ENCODE results near the gene ETV6.
"Not testable (repeated sequence)": the region's sequence is repeated elsewhere in the genome, so short reads cannot be mapped to it uniquely, and the experiment has no call there.

Gene ETV6

DNA sequence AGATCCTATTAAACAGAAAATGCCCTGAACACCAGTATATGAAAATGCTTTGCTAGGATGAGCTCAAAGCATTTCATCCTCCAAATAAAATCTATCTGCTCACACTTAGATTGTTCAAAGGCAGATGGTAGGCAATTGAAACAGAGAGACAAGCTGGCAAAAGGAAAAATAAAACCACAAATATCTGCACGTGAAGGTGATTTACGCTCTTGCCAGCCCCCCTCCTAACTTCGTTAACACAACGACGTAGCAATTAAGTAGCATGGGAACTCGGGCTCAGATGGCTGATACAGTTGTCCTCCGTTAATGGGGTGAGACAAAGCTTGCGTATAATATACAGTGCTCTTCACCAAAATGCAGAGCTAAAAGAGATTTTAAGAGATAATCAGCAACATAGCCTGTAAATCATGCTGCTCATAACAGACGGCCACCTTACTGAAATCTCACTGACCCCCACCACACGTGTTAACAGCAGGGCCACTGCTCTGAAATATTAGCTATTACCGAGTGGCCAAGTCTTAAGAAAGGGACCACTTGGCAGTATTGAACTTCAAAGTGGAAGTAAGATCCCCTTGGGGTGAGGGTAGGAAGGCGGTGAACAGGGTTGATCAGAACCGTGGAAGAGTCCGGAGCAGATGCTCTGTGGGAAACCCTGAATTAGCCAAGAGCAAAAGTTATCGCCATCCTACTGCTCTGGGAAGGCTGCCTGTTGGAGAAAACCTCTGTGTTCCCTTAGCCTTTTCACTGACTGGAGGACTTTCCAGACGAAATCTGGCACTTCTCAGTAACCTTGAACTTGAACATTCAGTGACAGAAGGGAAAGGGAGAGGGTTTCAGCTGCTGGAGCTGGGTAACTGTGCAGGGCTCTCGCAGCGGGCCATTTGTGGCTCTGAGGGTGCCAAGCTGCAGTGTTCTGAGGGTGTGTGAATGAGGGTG lies 23.1 kb downstream of the ETV6 start:
- no peak for DNase-seq

DNA sequence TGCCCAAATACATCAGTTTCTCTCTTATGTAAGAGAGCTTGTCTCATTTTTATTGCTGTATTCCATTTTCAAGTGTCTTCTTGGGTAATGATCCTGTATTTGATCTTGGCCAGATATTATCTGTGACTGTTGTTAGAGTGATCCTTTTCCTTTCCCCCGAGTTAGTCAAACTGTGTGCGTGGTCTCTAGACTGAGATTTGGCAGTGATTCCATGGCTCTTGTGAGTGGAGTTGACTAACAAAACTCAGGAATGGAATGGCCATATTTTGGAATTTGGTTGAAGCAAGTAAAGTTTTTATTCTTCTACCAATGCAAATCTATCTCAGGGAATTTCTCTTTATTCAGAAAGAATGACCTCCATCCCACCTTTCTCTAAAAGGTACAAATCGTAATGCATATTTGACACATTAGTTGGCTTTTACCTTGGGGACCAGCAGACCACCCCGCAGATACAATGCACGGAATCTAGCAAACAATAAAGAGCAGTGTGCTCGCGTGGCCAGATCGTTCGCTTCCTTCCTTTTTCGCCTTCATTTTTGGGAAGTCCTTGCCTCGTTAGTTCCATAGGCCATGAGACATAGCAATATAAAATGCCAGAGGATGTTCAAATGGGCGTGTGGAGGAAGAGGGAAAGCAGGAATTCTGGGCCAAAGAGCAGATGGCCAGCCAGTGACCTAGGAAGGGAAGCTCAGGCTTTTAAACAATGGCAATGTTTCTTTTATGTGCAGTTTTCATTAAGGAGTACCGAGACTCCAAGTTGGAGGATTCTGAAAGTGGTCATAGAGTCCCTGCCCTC lies 24.4 kb downstream of the ETV6 start:
- no peak for DNase-seq

DNA sequence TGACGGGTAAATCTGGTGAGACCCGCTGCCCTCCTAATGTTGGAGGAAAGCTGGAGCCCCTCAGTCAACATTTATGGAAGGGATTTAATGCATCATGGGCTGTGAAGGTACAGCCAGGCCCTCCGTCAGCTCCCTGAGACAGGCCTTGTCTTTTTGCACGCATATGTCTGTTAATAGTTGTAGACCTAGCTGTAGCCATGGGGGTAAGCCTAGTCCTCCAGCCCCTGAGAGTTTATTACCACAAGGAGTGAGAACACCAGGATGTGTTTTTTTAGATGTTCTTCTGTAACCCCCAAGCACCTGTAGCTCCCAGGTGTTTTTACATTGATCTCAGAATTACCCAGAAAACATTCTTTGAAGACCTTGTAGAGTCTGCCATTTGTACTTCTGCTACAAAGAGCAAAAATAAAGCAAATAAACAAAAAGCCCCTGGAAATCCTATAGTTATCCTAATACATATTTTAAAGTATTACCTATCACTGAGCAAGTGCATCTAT lies 25.5 kb downstream of the ETV6 start:
- no peak for DNase-seq

GRCh38 chr12:11676052-11676451 lies 26.6 kb downstream of the ETV6 start:
- DNase-seq: no peak

DNA sequence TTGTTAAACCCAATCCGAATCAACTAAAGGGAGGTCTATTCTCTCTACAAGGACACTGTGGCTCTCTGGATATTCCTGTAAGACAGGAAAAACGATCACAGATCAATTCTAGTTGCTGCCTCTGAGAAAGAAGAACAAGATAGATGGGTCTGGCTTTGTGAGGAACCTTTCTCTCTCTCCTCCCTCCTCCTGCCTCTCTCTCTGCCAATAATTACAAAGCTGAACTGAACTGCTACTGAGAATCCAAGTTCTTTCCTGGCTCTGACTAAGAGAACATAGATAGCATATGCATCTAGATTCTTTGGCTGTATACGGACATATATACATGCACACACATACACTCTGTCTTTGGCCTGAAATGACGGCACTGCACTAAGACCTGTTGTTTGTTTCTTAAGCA lies 27.6 kb downstream of the ETV6 start:
- DNase-seq: no peak

GRCh38 chr12:11677752-11678151 lies 28.3 kb downstream of the ETV6 start:
- DNase-seq: no peak

GRCh38 chr12:11678781-11679180 lies 29.3 kb downstream of the ETV6 start:
- DNase-seq: no peak

GRCh38 chr12:11681207-11681606 lies 31.7 kb downstream of the ETV6 start:
- DNase-seq: no peak

DNA sequence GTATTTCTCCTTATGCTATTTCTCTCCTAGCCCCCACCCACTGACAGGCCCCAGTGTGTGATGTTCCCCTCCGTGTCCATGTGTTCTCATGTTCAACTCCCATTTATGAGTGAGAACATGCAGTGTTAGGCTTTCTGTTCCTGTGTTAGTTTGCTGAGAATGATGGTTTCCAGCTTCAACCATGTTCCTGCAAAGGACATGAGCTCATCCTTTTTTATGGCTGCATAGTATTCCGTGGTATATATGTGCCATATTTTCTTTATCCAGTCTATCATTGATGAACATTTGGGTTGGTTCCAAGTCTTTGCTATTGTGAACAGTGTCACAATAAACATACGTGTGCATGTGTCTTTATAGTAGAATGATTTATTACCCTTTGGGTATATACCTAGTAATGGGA lies 32.2 kb downstream of the ETV6 start:
- not testable (repeated sequence) for DNase-seq

DNA sequence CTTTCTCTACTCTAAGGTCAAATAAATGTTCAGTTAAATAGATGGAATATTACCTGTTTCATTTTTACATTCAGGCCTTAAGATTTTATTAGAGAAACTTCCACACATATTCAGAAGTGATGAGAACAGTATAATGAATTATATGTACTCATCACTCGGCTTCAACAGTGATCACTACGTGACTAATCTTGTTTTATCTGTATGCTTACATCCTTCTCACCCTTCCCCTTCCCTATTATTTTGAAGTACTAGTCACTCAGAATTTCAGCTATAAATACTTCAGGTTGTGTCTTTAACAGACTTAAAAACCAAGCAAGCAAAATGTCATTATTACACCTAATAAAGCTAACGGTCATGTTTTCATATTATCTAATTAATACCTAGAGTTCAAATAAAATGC lies 34.9 kb downstream of the ETV6 start:
- no peak for DNase-seq

DNA sequence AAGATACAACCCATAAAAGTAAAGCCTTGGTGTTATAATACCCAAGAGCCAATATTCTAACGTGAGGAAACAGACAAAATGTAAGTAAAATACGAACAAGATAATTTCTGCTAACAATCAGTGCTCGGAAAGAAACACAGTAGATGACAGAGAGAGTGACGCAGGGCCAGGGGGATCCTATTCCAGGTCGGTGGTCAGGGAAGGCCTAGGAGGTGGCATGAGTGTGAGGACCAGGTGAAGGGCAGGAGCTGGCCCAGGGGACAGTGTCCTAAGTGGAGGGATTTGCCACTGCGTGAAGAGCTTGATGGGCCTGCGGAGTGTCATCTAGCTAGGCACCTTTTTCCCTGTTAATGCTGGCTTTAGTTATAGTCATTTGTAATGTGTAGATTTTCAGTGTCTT lies 35.3 kb downstream of the ETV6 start:
- no peak for DNase-seq

- DNase-seq: no peak
These were observed 35.8 kb downstream of the ETV6 start for GRCh38 chr12:11685316-11685715.

- DNase-seq: no peak
These were observed 36.2 kb downstream of the ETV6 start for GRCh38 chr12:11685716-11686115.

DNA sequence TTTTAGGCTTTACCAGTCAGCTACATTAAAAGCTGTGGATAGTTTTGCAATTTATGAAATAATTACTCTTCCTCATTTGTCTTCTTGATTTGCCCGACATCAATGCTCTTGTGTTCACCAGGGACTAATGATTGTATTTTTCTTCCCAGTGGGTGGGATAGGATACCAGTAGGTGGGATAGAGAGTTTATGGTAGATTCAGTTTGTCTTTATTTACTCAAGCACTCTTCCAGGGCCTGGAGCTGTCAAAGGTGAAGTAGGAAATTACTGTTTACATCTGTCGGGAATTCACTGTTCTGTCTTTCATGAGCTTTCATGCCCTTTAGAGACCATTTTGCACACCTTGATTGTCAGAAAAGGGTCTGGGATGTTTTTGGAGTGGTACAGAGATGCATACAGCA lies 36.6 kb downstream of the ETV6 start:
- DNase-seq: no peak

DNA sequence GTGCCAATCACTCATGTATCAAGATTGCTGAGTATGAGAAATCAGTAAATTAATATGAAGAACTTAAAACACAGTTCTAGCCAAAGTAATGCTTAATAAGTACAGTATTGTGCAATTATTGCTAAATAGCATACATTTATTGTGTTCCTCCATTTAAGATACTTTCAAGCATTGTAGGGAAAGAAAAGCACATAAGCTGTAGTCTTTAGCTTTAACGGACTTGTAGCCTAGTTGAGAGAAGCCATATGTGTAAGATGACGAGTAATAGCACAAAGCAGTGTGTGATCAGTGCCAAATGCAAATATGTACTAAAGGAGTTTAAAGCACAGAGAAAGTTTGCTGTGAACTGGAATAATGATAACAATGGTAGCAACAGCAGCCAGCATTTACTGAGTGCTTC lies 38.1 kb downstream of the ETV6 start:
- DNase-seq: no peak

DNA sequence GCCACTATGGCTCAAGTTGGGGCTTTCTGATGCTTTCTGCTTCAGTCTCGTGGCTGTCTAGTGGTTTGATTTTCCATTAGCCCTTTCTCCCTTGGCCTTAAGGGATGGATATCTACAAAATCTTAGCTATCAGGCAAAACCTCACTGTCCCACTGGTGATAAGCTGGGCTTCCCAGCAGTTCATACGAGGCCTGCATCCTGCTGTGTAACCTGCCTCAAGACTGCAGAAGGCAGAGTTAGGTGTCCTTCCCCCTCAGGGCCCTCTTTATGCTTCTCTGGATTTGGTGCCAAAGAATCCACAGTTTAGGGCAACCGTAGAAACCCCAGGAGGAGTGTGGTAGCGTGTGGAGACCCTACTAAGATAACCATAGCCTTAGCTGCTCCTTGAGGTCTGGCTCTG lies 38.9 kb downstream of the ETV6 start:
- no peak for DNase-seq

- DNase-seq: no peak
These were observed 39.4 kb downstream of the ETV6 start for GRCh38 chr12:11688831-11689230.

- DNase-seq: no peak
These were observed 40.2 kb downstream of the ETV6 start for GRCh38 chr12:11689591-11690186.

GRCh38 chr12:11693067-11693466 lies 43.6 kb downstream of the ETV6 start:
- no peak for DNase-seq

- DNase-seq: no peak
These were observed 44.1 kb downstream of the ETV6 start for GRCh38 chr12:11693601-11694000.

GRCh38 chr12:11694528-11694927 lies 45.1 kb downstream of the ETV6 start:
- DNase-seq: no peak

GRCh38 chr12:11695321-11695720 lies 45.8 kb downstream of the ETV6 start:
- DNase-seq: no peak

- DNase-seq: no peak
These were observed 46.6 kb downstream of the ETV6 start for GRCh38 chr12:11696084-11696483.

DNA sequence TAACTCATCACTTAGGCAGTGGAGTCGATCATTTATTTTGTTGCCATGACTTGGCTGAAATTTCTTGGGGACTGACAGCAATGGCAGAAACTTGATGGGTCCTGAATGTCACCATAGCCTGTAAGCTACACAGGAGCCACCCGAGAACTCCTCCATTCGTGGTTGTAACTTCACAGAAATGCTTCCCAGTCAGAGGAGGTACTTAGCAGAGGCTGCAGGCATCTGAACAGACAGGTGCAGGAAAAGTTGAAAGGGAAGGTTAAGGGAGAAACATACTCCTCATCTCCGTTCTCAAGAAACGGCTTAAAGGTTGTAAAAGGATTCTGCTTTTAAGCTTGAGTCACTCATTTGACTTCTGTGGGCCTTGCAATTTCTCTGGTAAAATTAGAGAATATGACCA lies 47.7 kb downstream of the ETV6 start:
- no peak for DNase-seq

All from stimulated activated CD4-positive, alpha-beta T cell treated with anti-CD3 and anti-CD28 coated beads, Interleukin-15, amount 100 ng/mL, for 24 hours (primary cell).